ENCODE results near the gene UCP3.

DNA sequence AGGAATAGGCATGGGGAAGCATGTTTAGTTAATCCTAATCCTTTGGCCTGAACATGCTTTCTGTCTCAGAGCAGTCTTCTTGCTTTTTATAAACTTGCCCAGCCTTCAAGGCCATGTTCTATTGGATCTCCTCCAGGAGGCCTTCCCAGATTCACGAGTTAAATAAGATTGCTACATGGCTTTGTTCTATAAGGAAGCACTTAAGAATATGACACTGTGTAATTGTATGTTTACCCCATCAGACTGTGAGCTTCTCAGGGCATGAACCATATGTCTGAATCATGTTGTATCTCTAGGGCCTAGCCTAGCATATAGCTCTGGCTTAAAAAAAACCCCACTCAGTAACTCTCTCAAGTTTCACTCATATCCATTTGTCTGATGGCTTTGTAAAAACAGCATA, 26.4 kb upstream of the UCP3 start:
- TF ChIP-seq EZH2 (IDR thresholded peaks at IDR 0.05), result no peak
- no peak for TF ChIP-seq YY1 (IDR thresholded peaks at IDR 0.05; ENCODE audit: extremely low read depth, insufficient replicate concordance, low read depth, low read length)
- no peak for TF ChIP-seq RAD21 (IDR thresholded peaks at IDR 0.05; ENCODE audit: low read depth)
- TF ChIP-seq JUND (IDR thresholded peaks at IDR 0.05), result no peak
- TF ChIP-seq ZFX (IDR thresholded peaks at IDR 0.05), result no peak

Measured in HCT116 (cell line).